Urinary bladder (tissue), 4 donors: ENCODE results near the gene TVP23A. TPM values are rescaled to one million over a fixed set of nuclear protein-coding genes. Genes with fewer than 3 reads are reported as not detected.
"Not testable (repeated sequence)": the region's sequence is repeated elsewhere in the genome, so short reads cannot be mapped to it uniquely, and the experiment has no call there.

Source experiments
- DNase-seq: peaks from one replicate; pipeline ENCODE4 v3.0.0-alpha.2; 2015; ENCODE audit errors: extremely low spot score
- H3K27ac ChIP-seq: one replicate; pipeline ENCODE4 v1.5.1; 2013; ENCODE audit warnings: low read depth, mild to moderate bottlenecking, moderate library complexity
- H3K36me3 ChIP-seq: one replicate; pipeline ENCODE4 v1.6.1; 2013; ENCODE audit warnings: mild to moderate bottlenecking, moderate library complexity; ENCODE audit not compliant: insufficient read depth
- H3K4me1 ChIP-seq: one replicate; pipeline ENCODE4 v1.6.1; 2013; ENCODE audit warnings: mild to moderate bottlenecking, moderate library complexity; ENCODE audit not compliant: insufficient read depth
- H3K4me3 ChIP-seq: one replicate; pipeline ENCODE4 v1.5.1; 2013; ENCODE audit warnings: low read depth, low read length
- WGBS: extraction: QIAGEN DNeasy Blood & Tissue Kit; methylation state at CpG from one replicate; pipeline ENCODE4 v1.1.7; 2013; 5-methylcytosine and 5-hydroxymethylcytosine counted together
- polyA plus RNA-seq: library from polyadenylated mRNA; stranded (reverse); fragments of 200-250 nt; gene quantifications from one replicate; pipeline ENCODE4 v1.2.3, GENCODE V29; 2013
- total RNA-seq: library from RNA; depleted of rRNA; stranded (reverse); fragments of >200 nt; gene quantifications from one replicate; pipeline ENCODE4 v1.2.3, GENCODE V29; 2014
- donor health status: healthy with polysubstance abuse.
- donor health status: healthy.

TVP23A gene
- total and polyA plus RNA-seq, 2 donors, result 0.53 to 3.7 TPM

GRCh38 chr16:10806698-10807097, 11.9 kb downstream of the TVP23A start:
- no peaks in the 10 kb centered on the region for H3K36me3 ChIP-seq
- no peak overlapping the region for H3K27ac ChIP-seq
- no peak for DNase-seq
- no peak overlapping the region for H3K4me3 ChIP-seq
- WGBS, result 86% methylated on average over 6 of the region's 6 CpGs
- no peaks in the 10 kb centered on the region for H3K4me1 ChIP-seq

- Histone ChIP-seq H3K4me1 (no peaks in the 10 kb centered on the region), H3K36me3 (no peaks in the 10 kb centered on the region), H3K4me3 (no peak overlapping the region), H3K27ac (no peak overlapping the region)
- DNase-seq, result no peak
- WGBS, result 66% methylated on average over 9 of the region's 9 CpGs
Observed at GRCh38 chr16:10805334-10805733, 13.3 kb downstream of the TVP23A start.

GRCh38 chr16:10799736-10800135, 18.9 kb downstream of the TVP23A start:
- no peak for DNase-seq
- H3K27ac ChIP-seq, result no peak overlapping the region
- 93% methylated on average over 3 of the region's 3 CpGs for WGBS

GRCh38 chr16:10791048-10791447, 27.5 kb downstream of the TVP23A start:
- Histone ChIP-seq H3K4me3 (no peak overlapping the region), H3K4me1 (no peaks in the 10 kb centered on the region), H3K27ac (no peak overlapping the region), H3K36me3 (no peaks in the 10 kb centered on the region)
- 80% methylated on average over 4 of the region's 4 CpGs for WGBS
- DNase-seq, result no peak

More at GRCh38 chr16:10799736-10800135, 18.9 kb downstream of the TVP23A start:
- Histone ChIP-seq H3K4me1 (no peaks in the 10 kb centered on the region), H3K36me3 (no peaks in the 10 kb centered on the region), H3K4me3 (no peak overlapping the region)

- H3K27ac ChIP-seq, H3K36me3 ChIP-seq, H3K4me3 ChIP-seq, DNase-seq, H3K4me1 ChIP-seq: not testable (repeated sequence)
- 62% methylated on average over 4 of the region's 4 CpGs for whole genome bisulfite sequencing
Observed at GRCh38 chr16:10788630-10789029, 30.0 kb downstream of the TVP23A start.

- 71% methylated on average over 5 of the region's 5 CpGs for WGBS
- Histone ChIP-seq H3K4me1 (no peaks in the 10 kb centered on the region), H3K36me3 (no peaks in the 10 kb centered on the region), H3K4me3 (no peak overlapping the region), H3K27ac (no peak overlapping the region)
- DNase-seq, result no peak
Observed at GRCh38 chr16:10787304-10787703, 31.3 kb downstream of the TVP23A start.

GRCh38 chr16:10782628-10783027, 36.0 kb downstream of the TVP23A start:
- Histone ChIP-seq H3K27ac (no peak overlapping the region), H3K4me3 (no peak overlapping the region), H3K4me1 (no peaks in the 10 kb centered on the region), H3K36me3 (no peaks in the 10 kb centered on the region)
- 91% methylated on average over 2 of the region's 2 CpGs for WGBS
- no peak for DNase-seq

GRCh38 chr16:10780628-10781027, 38.0 kb downstream of the TVP23A start:
- Histone ChIP-seq H3K4me3 (no peak overlapping the region), H3K36me3 (no peaks in the 10 kb centered on the region), H3K4me1 (no peaks in the 10 kb centered on the region), H3K27ac (no peak overlapping the region)
- DNase-seq, result no peak
- 90% methylated on average over 4 of the region's 4 CpGs for WGBS

- H3K4me3 ChIP-seq, H3K27ac ChIP-seq, DNase-seq, H3K36me3 ChIP-seq, H3K4me1 ChIP-seq: not testable (repeated sequence)
- WGBS, result 93% methylated on average over 6 of the region's 6 CpGs
Observed at GRCh38 chr16:10779908-10780307, 38.7 kb downstream of the TVP23A start.

GRCh38 chr16:10777356-10777755, 41.2 kb downstream of the TVP23A start:
- WGBS, result 91% methylated on average over 12 of the region's 12 CpGs
- Histone ChIP-seq H3K27ac (no peak overlapping the region), H3K4me3 (no peak overlapping the region), H3K36me3 (no peaks in the 10 kb centered on the region), H3K4me1 (no peaks in the 10 kb centered on the region)
- no peak for DNase-seq

- WGBS, result 64% methylated on average over 6 of the region's 6 CpGs
- H3K4me1 ChIP-seq, H3K36me3 ChIP-seq, DNase-seq, H3K27ac ChIP-seq, H3K4me3 ChIP-seq: not testable (repeated sequence)
Observed at GRCh38 chr16:10776923-10777322, 41.7 kb downstream of the TVP23A start.

GRCh38 chr16:10776280-10776679, 42.3 kb downstream of the TVP23A start:
- Histone ChIP-seq H3K36me3 (no peaks in the 10 kb centered on the region), H3K4me1 (no peaks in the 10 kb centered on the region), H3K27ac (no peak overlapping the region), H3K4me3 (no peak overlapping the region)
- 87% methylated on average over 4 of the region's 4 CpGs for WGBS
- no peak for DNase-seq

GRCh38 chr16:10770907-10771306, 47.7 kb downstream of the TVP23A start:
- WGBS, result 89% methylated on average over 1 of the region's 1 CpG
- H3K4me1 ChIP-seq, result no peaks in the 10 kb centered on the region
- DNase-seq, result no peak
- no peak overlapping the region for H3K27ac ChIP-seq
- no peaks in the 10 kb centered on the region for H3K36me3 ChIP-seq
- no peak overlapping the region for H3K4me3 ChIP-seq

GRCh38 chr16:10769381-10769780, 49.2 kb downstream of the TVP23A start:
- H3K36me3 ChIP-seq, result no peaks in the 10 kb centered on the region
- no peak overlapping the region for H3K27ac ChIP-seq
- 63% methylated on average over 7 of the region's 7 CpGs for WGBS
- no peak overlapping the region for H3K4me3 ChIP-seq
- no peak for DNase-seq
- no peaks in the 10 kb centered on the region for H3K4me1 ChIP-seq

GRCh38 chr16:10767127-10767526, 51.5 kb downstream of the TVP23A start:
- H3K36me3 ChIP-seq, result no peaks in the 10 kb centered on the region
- H3K27ac ChIP-seq, result no peak overlapping the region
- H3K4me1 ChIP-seq, result no peaks in the 10 kb centered on the region
- H3K4me3 ChIP-seq, result no peak overlapping the region
- 86% methylated on average over 7 of the region's 7 CpGs for WGBS
- no peak for DNase-seq
